HEK293 (cell line): ENCODE measurements around the gene COPS9.

Experiments
- ATF2 ChIP-seq: fragments of 450-650 bp; formaldehyde crosslinking; IDR thresholded peaks from 2 replicates; pipeline ENCODE4 v1.5.1; 2016; ENCODE audit warnings: missing biosample characterization, missing genetic modification characterization, low read depth
- REST ChIP-seq: fragments of 450-650 bp; formaldehyde crosslinking; IDR thresholded peaks from 2 replicates; pipeline ENCODE4 v1.5.1; 2016; ENCODE audit warnings: missing biosample characterization, missing genetic modification characterization
- SP2 ChIP-seq: fragments of 450-650 bp; formaldehyde crosslinking; IDR thresholded peaks from 2 replicates; pipeline ENCODE4 v1.5.1; 2016; ENCODE audit warnings: missing biosample characterization, missing genetic modification characterization
- TRIM28 ChIP-seq: IDR thresholded peaks from 2 replicates; pipeline ENCODE4 v1.6.1; 2011; ENCODE audit warnings: low read length, control low read depth, borderline replicate concordance
- ZNF23 ChIP-seq: fragments of 450-650 bp; formaldehyde crosslinking; IDR thresholded peaks from 2 replicates; pipeline ENCODE4 v1.5.1; 2016; ENCODE audit warnings: missing biosample characterization, missing genetic modification characterization, borderline replicate concordance
- ZNF354C ChIP-seq: fragments of 450-650 bp; formaldehyde crosslinking; IDR thresholded peaks from 2 replicates; pipeline ENCODE4 v1.5.1; 2016; ENCODE audit warnings: missing biosample characterization, missing genetic modification characterization, low read depth, borderline replicate concordance
- ZNF416 ChIP-seq: fragments of 450-650 bp; formaldehyde crosslinking; IDR thresholded peaks from 2 replicates; pipeline ENCODE4 v1.5.1; 2016; ENCODE audit warnings: missing biosample characterization, missing genetic modification characterization
- ZNF426 ChIP-seq: fragments of 450-650 bp; formaldehyde crosslinking; IDR thresholded peaks from 2 replicates; pipeline ENCODE4 v1.5.1; 2017; ENCODE audit warnings: missing biosample characterization, missing genetic modification characterization, mild to moderate bottlenecking, inconsistent platforms, moderate library complexity
- ZNF571 ChIP-seq: fragments of 450-650 bp; formaldehyde crosslinking; IDR thresholded peaks from 2 replicates; pipeline ENCODE4 v1.5.0; 2017; ENCODE audit warnings: missing biosample characterization, missing genetic modification characterization
- ZNF610 ChIP-seq: fragments of 450-650 bp; formaldehyde crosslinking; IDR thresholded peaks from 2 replicates; pipeline ENCODE4 v1.5.1; 2016; ENCODE audit warnings: missing biosample characterization, missing genetic modification characterization, borderline replicate concordance
- ZNF670 ChIP-seq: fragments of 450-650 bp; formaldehyde crosslinking; IDR thresholded peaks from 2 replicates; pipeline ENCODE4 v1.5.1; 2016; ENCODE audit warnings: missing biosample characterization, missing genetic modification characterization, low read depth
- TF ChIP-seq, protein P1 (sequence below): fragments of 450-650 bp; formaldehyde crosslinking; IDR thresholded peaks from 2 replicates; pipeline ENCODE4 v1.5.1; 2016; ENCODE audit warnings: missing biosample characterization, missing genetic modification characterization
- TF ChIP-seq, protein P2 (sequence below): fragments of 450-650 bp; formaldehyde crosslinking; conservative IDR thresholded peaks from 2 replicates; pipeline ENCODE4 v1.5.1; 2016; ENCODE audit warnings: low read depth, missing biosample characterization, missing genetic modification characterization

DNA sequence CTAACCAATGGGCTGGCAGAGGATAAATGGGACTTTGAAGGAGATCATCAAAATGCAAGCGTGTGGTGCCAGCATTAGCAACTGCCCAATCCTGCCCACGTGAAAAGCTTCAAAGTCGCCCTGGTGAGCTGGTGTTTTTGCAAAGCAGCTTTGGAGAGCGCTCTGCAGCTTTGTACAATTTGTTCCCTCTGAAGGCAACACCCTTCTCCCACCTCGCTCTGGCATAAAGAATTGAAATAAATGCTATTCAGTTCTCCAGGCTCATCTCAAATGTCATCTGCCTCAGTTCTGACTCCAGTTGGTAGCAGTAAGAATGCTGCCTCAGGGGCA lies 3.5 kb downstream of the COPS9 start:
- TF ChIP-seq, protein P1, sequence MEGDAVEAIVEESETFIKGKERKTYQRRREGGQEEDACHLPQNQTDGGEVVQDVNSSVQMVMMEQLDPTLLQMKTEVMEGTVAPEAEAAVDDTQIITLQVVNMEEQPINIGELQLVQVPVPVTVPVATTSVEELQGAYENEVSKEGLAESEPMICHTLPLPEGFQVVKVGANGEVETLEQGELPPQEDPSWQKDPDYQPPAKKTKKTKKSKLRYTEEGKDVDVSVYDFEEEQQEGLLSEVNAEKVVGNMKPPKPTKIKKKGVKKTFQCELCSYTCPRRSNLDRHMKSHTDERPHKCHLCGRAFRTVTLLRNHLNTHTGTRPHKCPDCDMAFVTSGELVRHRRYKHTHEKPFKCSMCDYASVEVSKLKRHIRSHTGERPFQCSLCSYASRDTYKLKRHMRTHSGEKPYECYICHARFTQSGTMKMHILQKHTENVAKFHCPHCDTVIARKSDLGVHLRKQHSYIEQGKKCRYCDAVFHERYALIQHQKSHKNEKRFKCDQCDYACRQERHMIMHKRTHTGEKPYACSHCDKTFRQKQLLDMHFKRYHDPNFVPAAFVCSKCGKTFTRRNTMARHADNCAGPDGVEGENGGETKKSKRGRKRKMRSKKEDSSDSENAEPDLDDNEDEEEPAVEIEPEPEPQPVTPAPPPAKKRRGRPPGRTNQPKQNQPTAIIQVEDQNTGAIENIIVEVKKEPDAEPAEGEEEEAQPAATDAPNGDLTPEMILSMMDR (tag by site-specific recombination): no peak
- no peak for TF ChIP-seq ATF2 (tag by site-specific recombination)
- no peak for TF ChIP-seq ZNF354C (tag by site-specific recombination)
- TF ChIP-seq REST: no peak
- TF ChIP-seq ZNF670 (tag by site-specific recombination): no peak
- TF ChIP-seq TRIM28: no peak
- no peak for TF ChIP-seq ZNF610 (tag by site-specific recombination)
- no peak for TF ChIP-seq ZNF426
- TF ChIP-seq ZNF23 (tag by site-specific recombination): no peak
- TF ChIP-seq, protein P2, sequence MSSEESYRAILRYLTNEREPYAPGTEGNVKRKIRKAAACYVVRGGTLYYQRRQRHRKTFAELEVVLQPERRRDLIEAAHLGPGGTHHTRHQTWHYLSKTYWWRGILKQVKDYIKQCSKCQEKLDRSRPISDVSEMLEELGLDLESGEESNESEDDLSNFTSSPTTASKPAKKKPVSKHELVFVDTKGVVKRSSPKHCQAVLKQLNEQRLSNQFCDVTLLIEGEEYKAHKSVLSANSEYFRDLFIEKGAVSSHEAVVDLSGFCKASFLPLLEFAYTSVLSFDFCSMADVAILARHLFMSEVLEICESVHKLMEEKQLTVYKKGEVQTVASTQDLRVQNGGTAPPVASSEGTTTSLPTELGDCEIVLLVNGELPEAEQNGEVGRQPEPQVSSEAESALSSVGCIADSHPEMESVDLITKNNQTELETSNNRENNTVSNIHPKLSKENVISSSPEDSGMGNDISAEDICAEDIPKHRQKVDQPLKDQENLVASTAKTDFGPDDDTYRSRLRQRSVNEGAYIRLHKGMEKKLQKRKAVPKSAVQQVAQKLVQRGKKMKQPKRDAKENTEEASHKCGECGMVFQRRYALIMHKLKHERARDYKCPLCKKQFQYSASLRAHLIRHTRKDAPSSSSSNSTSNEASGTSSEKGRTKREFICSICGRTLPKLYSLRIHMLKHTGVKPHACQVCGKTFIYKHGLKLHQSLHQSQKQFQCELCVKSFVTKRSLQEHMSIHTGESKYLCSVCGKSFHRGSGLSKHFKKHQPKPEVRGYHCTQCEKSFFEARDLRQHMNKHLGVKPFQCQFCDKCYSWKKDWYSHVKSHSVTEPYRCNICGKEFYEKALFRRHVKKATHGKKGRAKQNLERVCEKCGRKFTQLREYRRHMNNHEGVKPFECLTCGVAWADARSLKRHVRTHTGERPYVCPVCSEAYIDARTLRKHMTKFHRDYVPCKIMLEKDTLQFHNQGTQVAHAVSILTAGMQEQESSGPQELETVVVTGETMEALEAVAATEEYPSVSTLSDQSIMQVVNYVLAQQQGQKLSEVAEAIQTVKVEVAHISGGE (tag by site-specific recombination): no peak
- TF ChIP-seq ZNF571: no peak
- TF ChIP-seq SP2 (tag by site-specific recombination): no peak
- no peak for TF ChIP-seq ZNF416 (tag by site-specific recombination)
